GM21526 (cell line): Measurements from ENCODE around the gene PIK3R2.
"Not testable (repeated sequence)": the region's sequence is repeated elsewhere in the genome, so short reads cannot be mapped to it uniquely, and the experiment has no call there.

ENCODE experiments used
- ATAC-seq: cut with Tn5 transposase; IDR thresholded peaks from one replicate; pipeline ENCODE4 v1.9.1; 2021; ENCODE audit warnings: moderate library complexity; ENCODE audit not compliant: unreplicated experiment, low FRiP score

The PIK3R2 gene

DNA sequence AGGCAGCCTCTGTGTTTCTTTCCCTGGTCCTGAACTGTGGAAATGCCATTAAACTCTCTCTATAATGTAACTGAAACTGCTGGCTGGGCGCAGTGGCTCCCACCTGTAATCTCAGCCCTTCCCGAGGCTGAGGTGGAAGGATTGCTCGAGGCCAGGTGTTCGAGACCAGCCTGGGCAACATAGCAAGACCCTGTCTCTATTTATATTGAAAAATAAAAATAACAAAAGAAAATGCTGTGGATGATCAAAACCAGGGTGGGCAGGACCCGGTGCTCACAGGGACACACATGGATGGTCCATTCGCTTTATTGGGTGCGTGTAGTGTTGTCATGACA, 43.5 kb downstream of the PIK3R2 start:
- ATAC-seq: no peak

DNA sequence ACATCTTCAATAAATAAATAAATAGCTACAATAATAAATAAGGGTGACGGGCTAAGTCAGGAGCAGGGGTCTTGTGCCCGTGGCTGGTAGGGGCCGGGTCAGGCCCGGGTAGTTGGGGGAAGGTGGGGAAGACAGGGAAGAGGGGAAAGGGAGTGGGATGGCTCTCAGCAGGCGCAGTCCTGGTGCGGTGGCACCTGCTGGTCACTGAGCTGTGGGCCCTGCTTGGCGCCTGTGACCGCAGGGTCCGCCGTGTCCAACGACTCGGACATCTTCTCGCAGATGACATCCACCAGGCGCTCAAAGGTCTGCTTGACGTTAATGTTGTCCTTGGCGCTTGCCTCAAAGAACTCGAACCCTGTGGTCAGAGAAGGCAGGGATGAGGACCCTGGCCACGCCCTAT, 44.3 kb downstream of the PIK3R2 start:
- ATAC-seq: no peak

DNA sequence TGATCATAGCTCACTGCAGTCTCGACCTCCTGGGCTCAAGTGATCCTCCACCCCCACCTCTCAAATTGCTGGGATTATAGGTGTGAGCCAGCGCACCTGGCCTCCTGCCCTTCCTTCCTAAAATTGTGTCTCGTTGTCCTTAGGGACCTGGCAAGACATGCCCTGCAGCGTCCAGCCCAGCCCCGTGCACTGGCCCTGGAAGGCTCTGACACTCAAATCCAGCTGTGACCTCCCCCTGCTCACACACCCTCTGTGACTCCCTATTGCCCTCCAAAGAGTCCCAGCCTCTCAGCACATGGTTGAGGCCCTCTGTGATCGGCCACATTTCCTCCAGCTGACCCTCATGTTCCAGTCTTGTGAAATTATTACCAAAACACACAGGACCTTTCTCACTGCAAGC, 45.0 kb downstream of the PIK3R2 start:
- no peak for ATAC-seq

DNA sequence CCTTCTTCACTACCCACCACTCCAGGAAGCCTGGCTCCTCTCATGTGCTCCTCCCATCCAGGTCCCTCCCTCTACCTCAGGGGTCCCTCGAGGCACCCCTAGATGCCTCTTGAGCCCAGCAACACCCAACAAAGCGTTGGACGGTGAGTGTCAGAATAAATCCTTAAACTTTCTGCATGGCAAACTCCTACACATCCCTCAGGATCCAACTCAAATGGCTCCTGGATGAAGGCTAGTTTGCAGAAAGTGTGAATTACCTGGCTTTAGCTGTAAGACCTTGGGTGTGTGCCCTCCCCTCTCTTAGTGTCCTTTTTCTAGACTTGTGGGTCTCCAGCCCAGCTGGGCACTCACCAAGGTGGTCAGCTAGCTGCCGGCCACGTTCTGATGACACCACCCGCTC, 45.4 kb downstream of the PIK3R2 start:
- no peak for ATAC-seq

DNA sequence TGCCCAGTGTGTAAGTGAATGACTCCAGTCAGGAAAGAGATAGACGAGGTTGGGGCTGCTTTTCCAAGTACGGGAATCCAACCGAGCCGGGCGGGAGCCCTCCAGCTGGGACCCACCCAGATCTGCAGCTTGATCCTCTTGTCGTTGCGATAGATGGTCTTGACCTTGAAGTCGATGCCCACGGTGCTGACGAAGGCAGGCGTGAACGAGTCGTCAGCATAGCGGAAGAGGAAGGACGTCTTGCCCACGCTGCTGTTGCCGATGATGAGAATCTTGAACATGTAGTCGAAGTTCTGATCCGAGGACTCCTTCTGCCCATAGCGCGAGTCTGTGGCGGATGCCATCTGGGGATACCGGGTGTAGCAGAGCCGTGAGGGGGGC, 49.4 kb downstream of the PIK3R2 start:
- ATAC-seq: no peak

DNA sequence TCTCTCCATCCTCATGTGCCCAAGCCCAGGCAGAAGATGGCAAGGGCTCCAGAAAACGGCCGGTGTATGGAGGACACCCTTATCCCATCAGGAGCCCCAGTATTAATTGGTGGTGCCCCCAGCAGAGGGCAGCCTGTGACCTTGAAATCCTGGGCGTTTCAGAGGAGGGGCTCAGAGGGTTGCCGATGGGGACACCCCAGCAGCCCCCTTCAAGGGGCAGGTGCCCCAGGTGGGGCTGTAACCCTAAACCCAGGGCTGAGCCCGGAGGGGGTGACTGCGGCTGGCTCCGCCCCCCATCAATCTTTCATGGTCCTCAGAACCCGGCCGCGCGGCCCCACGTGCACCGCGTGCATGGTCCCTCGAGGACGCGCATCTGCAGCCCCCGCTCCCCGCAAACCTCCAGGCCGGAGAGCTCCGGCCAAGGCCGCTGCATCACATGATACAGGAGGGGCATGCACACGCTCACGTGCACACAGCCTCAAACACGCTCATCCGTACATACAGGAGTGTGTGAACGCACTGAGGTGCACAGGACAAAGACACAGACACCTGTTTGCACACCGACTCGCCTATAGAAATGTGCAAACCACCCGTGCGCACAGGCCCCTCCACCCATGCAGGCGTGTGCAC, 49.9 kb downstream of the PIK3R2 start:
- no peak for ATAC-seq

DNA sequence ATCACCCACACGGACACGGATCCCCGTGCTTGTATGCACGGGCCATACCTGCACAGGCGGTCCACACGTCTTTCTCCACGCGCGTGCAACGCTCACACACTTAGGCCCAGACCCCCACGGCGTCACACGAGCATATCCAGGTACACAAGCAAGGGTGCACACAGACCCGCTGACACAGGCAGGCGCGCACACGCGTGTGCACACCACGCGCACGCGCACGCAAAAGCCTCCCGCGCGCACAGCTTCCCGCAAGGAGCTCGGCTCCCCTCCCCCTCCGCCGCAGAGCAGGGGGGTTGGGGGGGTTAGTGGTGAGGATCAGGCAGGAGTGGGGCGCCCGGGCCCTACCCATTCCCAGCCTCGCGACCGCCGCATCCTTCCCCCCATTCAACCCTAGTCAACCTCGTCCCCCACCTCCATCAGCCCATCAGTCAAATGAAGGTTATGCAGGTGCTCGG, 50.5 kb downstream of the PIK3R2 start:
- no peak for ATAC-seq

DNA sequence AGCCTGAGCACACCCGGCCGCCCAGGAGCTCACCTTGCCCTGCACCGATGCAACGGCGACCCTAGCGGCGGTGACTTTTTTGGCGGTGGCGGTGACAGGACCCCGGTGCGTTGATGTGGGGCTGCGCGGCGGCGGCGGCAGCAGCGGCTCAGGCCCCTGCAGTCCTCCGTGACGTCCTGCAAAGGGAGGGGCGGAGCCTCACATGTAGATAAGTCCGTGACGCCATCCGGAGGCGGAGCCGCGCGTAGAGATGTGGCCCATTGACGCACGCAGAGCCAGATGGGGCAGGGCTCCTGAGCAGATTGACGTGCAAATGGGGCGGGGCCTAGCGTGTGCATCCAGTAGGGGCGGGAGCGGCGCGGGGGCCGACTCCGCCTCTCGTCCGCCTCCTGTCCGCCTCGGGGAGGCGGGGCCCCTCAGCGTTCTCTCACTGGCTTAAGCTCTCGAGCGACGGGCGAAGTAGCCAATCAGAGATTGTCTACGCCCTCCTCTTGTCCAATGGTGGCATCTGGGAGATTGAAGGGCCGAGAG, 51.0 kb downstream of the PIK3R2 start, which contains the start of gene RAB3A:
Gene RAB3A (minus strand): TSS at position 180 of the 531 bp plus-strand sequence. CDS start 1,302 bp downstream, outside the sequence.
- ATAC-seq: peak; percentile 78

DNA sequence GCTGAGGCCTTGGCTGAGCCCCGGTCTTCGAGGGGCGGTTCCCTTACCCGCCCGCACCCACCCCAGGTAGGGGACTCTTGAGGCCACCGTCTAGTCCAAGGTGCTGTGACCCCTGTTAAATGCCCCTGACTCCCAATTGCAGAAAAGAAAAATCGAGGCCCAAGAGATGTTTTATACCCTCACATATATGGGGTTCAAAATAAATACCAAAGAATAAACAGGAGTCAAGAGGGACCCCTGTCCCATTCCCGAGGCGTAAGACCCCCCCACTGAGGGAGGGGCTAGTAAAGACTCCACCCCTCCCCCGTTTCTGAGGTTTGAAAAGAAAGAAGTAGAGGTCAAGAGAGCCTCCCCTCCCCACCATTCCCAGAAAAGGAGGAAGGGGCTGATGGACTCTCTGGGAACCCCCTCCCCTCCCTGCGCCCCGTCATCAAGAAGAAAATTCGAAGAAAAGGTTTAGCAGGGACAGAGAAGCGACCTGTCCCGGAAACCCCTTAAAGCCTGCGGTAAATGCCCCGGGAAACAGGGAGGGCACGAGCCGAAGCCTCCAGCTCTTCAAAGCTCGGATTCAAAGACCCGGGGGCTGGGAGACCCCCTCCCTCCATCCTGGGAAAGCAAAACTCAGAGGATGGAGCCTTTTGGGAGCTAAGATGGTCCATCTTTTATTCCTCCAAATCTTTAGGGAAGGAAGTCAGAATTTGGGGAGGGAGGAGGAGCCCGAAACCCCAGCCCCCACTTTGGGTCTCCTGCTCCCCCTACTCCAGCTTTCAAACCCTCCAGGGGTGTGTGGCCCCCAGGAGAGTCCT, 51.6 kb downstream of the PIK3R2 start:
- peak; percentile 20 for ATAC-seq

DNA sequence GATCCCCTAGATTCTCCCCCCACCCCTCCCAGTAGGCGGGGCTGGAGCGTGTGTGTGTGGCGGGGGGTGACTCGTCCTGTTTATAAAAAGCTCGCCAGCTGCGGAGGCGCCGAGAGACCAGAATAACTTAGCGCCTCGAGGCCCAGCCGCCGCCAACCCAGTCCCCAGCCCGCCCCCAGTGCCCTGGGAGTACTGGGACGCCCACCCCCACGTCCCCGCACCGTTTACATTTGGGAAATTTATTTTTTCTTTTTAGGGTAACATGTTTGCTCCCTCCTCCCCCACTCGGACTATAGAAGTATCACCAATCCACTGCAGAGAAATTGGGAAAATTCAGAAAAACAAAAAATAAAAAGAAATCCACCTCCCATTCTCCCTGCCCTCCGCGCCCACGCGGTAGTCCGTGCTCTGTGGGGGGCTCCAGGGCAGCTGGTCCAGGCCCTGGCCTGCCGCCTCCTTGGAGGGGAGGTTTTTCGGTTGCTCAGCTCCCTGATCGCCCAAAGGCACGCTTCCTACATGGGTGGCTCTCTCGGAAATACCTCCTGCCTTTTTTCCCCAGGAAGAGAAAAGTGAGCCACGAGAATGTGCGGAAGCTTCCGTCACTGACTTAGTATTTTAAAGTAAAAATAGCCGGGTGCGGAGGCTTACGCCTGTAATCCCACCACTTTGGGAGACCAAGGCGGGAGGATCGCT, 52.4 kb downstream of the PIK3R2 start:
- ATAC-seq: no peak

DNA sequence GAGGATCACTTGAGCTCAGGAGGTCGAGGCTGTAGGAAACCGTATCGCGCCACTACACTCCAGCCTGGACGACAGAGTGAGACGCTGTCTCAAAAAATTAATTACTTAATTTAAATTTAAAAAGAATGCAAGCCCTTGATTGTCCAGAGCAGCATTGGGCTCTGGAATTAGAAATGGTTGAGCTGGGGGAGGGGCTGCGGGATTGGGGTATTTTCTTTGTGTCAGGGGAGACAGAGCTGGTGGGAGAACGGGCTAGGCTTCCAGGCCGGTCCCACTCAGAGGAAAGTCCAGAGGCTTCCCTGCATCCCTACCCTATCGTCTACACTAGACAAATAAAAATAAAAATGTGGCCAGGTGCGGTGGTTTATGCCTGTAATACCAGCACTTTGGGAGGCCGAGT, 53.1 kb downstream of the PIK3R2 start:
- no peak for ATAC-seq

DNA sequence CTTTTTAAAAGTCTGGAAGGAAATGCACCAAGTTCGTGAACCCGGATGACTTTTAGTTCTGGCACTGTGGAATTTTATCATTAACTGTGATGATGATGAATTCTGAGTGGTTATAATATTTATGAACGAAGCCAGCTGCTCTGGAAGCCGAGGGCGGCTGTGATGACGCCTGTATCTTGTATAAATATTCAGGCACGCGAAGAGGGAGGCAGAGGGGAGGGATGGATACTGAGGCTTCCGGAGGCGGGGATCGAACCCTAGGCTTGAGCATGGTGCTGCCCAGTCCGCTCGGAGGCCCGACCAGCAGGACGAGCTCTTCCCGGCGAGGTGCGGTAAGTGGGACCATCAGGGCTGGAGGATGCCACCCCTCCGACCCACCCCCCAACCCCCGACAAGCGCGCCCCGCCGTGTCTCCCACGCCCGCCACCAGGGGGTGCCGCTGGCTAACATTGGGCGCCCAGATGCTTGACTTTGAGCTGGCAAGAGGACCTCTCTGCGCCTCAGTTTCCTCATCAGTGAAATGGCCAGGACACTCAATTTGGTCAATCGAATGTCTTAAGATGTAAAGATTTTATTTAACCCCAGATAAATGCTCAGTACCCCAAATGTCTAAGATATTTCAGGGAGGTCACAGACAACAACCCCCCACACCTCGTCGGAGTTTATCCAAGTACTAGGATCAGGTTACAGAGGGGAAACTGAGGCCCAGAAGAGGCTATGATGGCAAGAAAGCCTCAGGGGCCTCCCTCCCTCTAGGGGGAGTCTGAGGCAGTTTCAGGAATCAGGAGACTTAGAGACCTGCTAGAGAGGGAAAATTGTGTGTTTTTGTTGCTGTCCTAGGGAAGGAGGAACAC, 55.4 kb downstream of the PIK3R2 start:
- ATAC-seq: no peak

DNA sequence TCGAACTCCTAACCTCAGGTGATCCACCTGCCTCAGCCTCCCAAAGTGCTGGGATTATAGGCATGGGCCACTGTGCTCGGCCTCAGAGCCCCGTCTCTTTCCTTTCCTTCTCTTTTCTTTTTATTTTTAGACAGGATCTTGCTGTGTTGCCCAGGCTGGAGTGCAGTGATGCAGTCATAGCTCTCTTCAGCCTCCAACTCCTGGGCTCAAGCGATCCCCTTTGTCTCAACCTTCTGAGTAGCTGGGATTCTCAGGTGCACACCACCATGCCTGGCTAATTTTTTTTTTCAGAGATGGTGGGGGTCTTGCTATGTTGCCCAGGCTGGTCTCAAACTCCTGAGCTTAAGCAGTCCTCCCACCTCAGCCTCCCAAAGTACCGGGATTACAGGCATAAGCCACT, 56.9 kb downstream of the PIK3R2 start:
- not testable (repeated sequence) for ATAC-seq

DNA sequence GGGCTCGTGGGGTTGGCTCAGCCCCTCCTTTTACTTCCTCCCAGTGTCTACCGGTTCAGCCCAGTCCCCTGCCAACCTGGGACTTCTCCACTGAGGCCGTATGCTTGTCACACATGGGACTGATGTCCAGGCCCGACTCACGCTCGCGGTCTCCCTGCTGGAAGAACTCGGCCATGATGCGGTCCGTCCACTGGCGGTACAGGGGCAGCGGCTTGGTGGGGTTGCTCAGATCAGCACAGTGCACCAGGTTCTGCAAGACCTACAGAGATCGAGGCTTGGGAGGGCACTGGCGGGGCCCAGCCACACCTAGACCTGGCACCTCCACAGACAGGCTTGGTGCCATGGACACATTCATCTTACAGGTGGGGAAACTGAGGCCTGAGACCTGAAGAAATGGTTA, 58.7 kb downstream of the PIK3R2 start:
- no peak for ATAC-seq

DNA sequence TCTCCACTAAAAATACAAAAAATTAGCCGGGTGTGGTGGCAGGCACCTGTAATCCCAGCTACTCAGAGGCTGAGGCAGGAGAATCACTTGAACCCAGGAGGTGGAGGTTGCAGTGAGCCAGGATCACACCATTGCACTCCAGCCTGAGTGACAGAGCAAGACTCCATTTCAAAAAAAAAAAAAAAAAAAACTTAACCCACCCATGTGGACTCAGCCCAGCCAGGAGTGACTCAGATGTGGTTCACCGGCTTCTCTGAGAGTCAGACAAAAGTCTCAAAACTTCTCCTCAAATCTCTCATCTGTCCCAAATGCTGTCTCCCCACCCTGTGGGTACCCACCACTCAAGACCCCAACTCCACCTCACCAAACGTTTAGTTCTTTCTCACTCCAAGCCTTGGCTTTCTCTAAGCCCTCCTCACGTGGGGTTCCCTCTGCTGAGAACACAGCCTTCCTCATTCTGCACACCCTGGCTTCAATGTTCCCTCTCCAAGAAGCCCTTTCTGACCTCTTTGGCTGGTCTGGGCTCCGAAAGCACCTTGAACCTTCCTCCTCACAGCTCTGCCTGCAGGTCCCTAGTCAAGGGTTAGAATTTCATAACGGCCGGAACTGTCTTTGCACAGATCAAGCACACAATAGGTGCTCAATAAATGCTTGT, 61.9 kb downstream of the PIK3R2 start:
- no peak for ATAC-seq

DNA sequence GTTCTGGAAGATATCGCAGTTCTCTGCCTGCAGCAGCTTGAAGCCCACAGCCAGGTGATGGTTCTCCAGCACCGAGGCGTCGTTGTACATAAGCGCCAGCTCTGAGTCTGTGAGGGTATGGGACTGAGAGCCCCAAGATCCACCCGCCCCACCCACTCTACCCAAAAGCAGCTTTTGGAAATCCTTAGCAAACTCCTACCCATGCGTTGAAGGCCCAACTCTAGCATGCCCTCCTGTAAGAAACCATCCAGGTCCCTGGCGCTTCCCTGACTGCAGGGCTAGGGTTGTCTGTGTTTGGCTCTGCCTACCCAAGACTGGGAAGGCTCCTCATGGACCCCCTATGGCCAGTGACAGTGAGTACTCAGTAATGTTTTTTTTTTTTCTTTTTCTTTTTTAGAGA, 63.8 kb downstream of the PIK3R2 start:
- ATAC-seq: no peak

DNA sequence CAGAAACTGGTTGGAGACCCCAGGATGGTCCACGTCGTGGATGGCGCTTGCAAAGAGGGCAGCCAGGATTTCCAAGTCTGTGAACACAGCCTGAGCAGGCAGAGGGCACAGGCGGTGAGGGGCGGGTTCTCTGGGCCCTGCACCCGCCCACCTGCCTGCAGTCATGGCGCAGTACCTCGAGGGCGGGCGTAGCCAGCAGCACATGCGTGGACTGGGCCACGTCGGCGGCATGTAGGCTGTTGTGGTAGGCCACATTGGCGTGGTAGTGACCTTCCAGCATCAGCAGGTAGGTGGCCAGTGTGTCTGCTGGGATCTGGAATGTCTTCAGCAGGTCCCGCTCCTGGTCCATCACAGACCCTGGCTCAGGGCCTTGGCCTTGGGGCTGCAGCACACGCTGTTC, 65.2 kb downstream of the PIK3R2 start:
- no peak for ATAC-seq

DNA sequence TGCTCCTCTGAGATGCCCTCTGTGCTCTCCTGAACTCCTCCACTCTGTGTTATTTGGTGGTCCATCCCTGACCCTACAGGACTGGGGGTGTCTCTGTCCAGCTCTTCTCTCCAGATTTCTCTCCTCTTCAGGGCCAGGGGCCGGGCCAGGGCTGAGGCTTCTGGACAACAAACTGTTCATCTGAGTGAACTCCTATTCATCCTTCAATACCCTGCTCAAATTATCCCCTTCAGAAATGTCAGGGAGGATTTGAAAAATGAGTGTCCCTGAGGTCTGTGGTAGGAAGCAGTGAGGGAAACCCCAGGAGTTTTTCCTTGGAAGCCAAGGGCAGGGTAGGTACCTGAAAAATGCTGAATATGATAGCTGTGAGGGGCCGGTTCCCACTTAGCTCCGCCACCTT, 65.6 kb downstream of the PIK3R2 start:
- ATAC-seq: no peak
